K562 (cell line): ENCODE results near the gene SLC2A13. TPM values are rescaled to one million over a fixed set of nuclear protein-coding genes. Genes with fewer than 3 reads are reported as not detected.

Experiments used
- ARID1B ChIP-seq: fragments of 450-650 bp; IDR thresholded peaks from 2 replicates; pipeline ENCODE4 v1.6.1; 2016; ENCODE audit warnings: antibody characterized with exemption, mild to moderate bottlenecking, inconsistent platforms
- HDGF ChIP-seq: fragments of 450-650 bp; IDR thresholded peaks from 2 replicates; pipeline ENCODE4 v1.6.1; 2016
- MYNN ChIP-seq, 2 experiments: sonication (generic); formaldehyde crosslinking in 1 of 2; IDR thresholded peaks; 2 replicates each; pipeline versions ENCODE4 v1.5.0 to v1.6.1; 2016 to 2020; ENCODE audit warnings: antibody characterized with exemption in 1 of 2, missing genetic modification reagents in 1 of 2
- NFATC3 ChIP-seq: fragments of 450-650 bp; IDR thresholded peaks from 2 replicates; pipeline ENCODE4 v1.6.1; 2017; ENCODE audit warnings: mild to moderate bottlenecking
- NFXL1 ChIP-seq: fragments of 450-650 bp; formaldehyde crosslinking; IDR thresholded peaks from 2 replicates; pipeline ENCODE4 v1.4.0; 2021; ENCODE audit warnings: mild to moderate bottlenecking
- SIRT6 ChIP-seq: IDR thresholded peaks from one replicate; pipeline ENCODE4 v1.6.1; 2012; ENCODE audit warnings: low read depth, mild to moderate bottlenecking, control low read depth, inconsistent platforms, low read length, moderate library complexity
- SRSF1 ChIP-seq: fragments of 200-400 bp; formaldehyde crosslinking; IDR thresholded peaks from 2 replicates; pipeline ENCODE4 v1.6.1; 2017; ENCODE audit warnings: mild to moderate bottlenecking, low read depth, low read length, moderate library complexity
- ZFP36 ChIP-seq: fragments of 150-350 bp; IDR thresholded peaks from 2 replicates; pipeline ENCODE4 v1.6.1; 2018; ENCODE audit warnings: low read length, low read depth; ENCODE audit not compliant: partially characterized antibody
- ZNF644 ChIP-seq: fragments of 200-800 bp; sonication (Bioruptor generic); IDR thresholded peaks from 2 replicates; pipeline ENCODE4 v1.6.1; 2016; ENCODE audit warnings: low read depth, missing genetic modification characterization, missing compliant biosample characterization
- polyA plus RNA-seq, 8 experiments: library from polyadenylated mRNA; depleted of rRNA in 4 of 8; stranded (reverse) in 5 of 8; unstranded in 3 of 8; fragments of >200 nt; fragmentation: Nextera tagmentation in 2 of 8; fragmentation: Illumina TruSeq in 1 of 8; extraction: Ambion mirVana in 2 of 8; extraction: Trizol in 1 of 8; gene quantifications; 2 replicates each; pipeline versions ENCODE4 v1.2.1 to v1.2.3, GENCODE V29; 2011 to 2014; ENCODE audit warnings: inconsistent platforms in 1 of 8, missing spikeins in 1 of 8
- total RNA-seq, 7 experiments: library from RNA; depleted of rRNA in 6 of 7; stranded (reverse); fragments of >200 nt in 6 of 7; fragmentation: Illumina TruSeq in 2 of 7; extraction: Trizol in 2 of 7; gene quantifications; 2 replicates each; pipeline versions ENCODE4 v1.2.1 to v1.2.3, GENCODE V29; 2011 to 2021; ENCODE audit warnings: low replicate concordance in 1 of 7
- TF ChIP-seq, protein P1 (sequence below), 2 experiments: fragments of 450-650 bp in 1 of 2; sonication (generic) in 1 of 2; formaldehyde crosslinking in 1 of 2; IDR thresholded peaks; 2 replicates each; pipeline versions ENCODE4 v1.7.1 to v1.9.0; 2016 to 2022; ENCODE audit warnings: inconsistent platforms in 1 of 2, mild to moderate bottlenecking in 1 of 2, missing genetic modification reagents in 1 of 2
- TF ChIP-seq, protein P2 (sequence below): IDR thresholded peaks from 2 replicates; pipeline ENCODE4 v1.6.1; 2014; ENCODE audit warnings: antibody characterized with exemption
- TF ChIP-seq, protein P3 (sequence below): fragments of 250-450 bp; sonication (Bioruptor Pico); IDR thresholded peaks from 2 replicates; pipeline ENCODE4 v1.4.0; 2020; ENCODE audit warnings: mild to moderate bottlenecking
- TF ChIP-seq, protein P4 (sequence below), 2 experiments: fragments of 450-650 bp in 1 of 2; IDR thresholded peaks; 2 replicates each; pipeline ENCODE4 v1.6.1; 2011 to 2017; ENCODE audit warnings: low read depth in 2 of 2, antibody characterized with exemption in 1 of 2, borderline replicate concordance in 1 of 2, low read length in 1 of 2, mild to moderate bottlenecking in 1 of 2, mixed read lengths in 1 of 2; ENCODE audit not compliant: control insufficient read depth in 1 of 2

Gene SLC2A13
- total and polyA plus RNA-seq, 9 of the 15 experiments (the other 6 are each of a cell fraction or from before 2014, with no cell fraction given) = 1.7 to 12.4 (median 9.0) TPM

DNA sequence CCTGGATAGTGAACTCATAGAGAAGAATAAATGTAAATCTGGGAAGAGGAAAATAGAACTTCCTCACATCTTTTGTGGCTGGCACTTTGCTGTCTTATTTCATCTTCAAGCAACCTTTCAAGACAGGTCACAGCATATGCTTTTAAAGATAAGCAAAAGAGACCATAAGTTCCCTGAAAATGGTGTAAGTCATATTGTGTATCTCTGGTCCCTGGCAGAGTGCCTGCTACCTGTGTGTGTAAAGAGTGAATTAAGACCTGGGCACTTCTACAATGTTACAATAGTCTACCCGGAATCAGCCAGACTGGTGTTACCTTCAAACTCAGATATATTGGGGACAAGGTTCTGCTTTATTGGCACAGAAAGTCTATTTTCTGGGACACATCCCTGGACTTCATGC is 168.8 kb downstream of the SLC2A13 start (continued):
- TF ChIP-seq, protein P1, sequence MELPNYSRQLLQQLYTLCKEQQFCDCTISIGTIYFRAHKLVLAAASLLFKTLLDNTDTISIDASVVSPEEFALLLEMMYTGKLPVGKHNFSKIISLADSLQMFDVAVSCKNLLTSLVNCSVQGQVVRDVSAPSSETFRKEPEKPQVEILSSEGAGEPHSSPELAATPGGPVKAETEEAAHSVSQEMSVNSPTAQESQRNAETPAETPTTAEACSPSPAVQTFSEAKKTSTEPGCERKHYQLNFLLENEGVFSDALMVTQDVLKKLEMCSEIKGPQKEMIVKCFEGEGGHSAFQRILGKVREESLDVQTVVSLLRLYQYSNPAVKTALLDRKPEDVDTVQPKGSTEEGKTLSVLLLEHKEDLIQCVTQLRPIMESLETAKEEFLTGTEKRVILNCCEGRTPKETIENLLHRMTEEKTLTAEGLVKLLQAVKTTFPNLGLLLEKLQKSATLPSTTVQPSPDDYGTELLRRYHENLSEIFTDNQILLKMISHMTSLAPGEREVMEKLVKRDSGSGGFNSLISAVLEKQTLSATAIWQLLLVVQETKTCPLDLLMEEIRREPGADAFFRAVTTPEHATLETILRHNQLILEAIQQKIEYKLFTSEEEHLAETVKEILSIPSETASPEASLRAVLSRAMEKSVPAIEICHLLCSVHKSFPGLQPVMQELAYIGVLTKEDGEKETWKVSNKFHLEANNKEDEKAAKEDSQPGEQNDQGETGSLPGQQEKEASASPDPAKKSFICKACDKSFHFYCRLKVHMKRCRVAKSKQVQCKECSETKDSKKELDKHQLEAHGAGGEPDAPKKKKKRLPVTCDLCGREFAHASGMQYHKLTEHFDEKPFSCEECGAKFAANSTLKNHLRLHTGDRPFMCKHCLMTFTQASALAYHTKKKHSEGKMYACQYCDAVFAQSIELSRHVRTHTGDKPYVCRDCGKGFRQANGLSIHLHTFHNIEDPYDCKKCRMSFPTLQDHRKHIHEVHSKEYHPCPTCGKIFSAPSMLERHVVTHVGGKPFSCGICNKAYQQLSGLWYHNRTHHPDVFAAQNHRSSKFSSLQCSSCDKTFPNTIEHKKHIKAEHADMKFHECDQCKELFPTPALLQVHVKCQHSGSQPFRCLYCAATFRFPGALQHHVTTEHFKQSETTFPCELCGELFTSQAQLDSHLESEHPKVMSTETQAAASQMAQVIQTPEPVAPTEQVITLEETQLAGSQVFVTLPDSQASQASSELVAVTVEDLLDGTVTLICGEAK (IDR thresholded peaks at IDR 0.05) = no peak
- TF ChIP-seq, protein P1 (CRISPR knock-in tag; IDR thresholded peaks at IDR 0.05) = no peak
- TF ChIP-seq ZNF644 (tag) = no peak
- no peak for TF ChIP-seq SRSF1
- TF ChIP-seq, protein P2, sequence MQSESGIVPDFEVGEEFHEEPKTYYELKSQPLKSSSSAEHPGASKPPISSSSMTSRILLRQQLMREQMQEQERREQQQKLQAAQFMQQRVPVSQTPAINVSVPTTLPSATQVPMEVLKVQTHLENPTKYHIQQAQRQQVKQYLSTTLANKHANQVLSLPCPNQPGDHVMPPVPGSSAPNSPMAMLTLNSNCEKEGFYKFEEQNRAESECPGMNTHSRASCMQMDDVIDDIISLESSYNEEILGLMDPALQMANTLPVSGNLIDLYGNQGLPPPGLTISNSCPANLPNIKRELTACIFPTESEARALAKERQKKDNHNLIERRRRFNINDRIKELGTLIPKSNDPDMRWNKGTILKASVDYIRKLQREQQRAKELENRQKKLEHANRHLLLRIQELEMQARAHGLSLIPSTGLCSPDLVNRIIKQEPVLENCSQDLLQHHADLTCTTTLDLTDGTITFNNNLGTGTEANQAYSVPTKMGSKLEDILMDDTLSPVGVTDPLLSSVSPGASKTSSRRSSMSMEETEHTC = no peak
- TF ChIP-seq, protein P3, sequence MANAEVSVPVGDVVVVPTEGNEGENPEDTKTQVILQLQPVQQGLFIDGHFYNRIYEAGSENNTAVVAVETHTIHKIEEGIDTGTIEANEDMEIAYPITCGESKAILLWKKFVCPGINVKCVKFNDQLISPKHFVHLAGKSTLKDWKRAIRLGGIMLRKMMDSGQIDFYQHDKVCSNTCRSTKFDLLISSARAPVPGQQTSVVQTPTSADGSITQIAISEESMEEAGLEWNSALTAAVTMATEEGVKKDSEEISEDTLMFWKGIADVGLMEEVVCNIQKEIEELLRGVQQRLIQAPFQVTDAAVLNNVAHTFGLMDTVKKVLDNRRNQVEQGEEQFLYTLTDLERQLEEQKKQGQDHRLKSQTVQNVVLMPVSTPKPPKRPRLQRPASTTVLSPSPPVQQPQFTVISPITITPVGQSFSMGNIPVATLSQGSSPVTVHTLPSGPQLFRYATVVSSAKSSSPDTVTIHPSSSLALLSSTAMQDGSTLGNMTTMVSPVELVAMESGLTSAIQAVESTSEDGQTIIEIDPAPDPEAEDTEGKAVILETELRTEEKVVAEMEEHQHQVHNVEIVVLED (CRISPR knock-in tag) = no peak
- no peak for TF ChIP-seq NFXL1 (CRISPR knock-in tag)
- TF ChIP-seq, protein P4, sequence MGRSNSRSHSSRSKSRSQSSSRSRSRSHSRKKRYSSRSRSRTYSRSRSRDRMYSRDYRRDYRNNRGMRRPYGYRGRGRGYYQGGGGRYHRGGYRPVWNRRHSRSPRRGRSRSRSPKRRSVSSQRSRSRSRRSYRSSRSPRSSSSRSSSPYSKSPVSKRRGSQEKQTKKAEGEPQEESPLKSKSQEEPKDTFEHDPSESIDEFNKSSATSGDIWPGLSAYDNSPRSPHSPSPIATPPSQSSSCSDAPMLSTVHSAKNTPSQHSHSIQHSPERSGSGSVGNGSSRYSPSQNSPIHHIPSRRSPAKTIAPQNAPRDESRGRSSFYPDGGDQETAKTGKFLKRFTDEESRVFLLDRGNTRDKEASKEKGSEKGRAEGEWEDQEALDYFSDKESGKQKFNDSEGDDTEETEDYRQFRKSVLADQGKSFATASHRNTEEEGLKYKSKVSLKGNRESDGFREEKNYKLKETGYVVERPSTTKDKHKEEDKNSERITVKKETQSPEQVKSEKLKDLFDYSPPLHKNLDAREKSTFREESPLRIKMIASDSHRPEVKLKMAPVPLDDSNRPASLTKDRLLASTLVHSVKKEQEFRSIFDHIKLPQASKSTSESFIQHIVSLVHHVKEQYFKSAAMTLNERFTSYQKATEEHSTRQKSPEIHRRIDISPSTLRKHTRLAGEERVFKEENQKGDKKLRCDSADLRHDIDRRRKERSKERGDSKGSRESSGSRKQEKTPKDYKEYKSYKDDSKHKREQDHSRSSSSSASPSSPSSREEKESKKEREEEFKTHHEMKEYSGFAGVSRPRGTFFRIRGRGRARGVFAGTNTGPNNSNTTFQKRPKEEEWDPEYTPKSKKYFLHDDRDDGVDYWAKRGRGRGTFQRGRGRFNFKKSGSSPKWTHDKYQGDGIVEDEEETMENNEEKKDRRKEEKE (IDR thresholded peaks at IDR 0.05; ENCODE audit: borderline replicate concordance in 1 of 2, control insufficient read depth in 1 of 2, low read depth in 2 of 2, low read length in 1 of 2) = no peak
- no peak for TF ChIP-seq ZFP36
- TF ChIP-seq HDGF = no peak
- TF ChIP-seq NFATC3 = no peak
- no peak for TF ChIP-seq SIRT6
- no peak for TF ChIP-seq MYNN (IDR thresholded peaks at IDR 0.05)
- TF ChIP-seq MYNN (CRISPR knock-in tag; IDR thresholded peaks at IDR 0.05) = no peak
- peak; percentile 86 for TF ChIP-seq ARID1B
